Right lobe of liver (tissue), 4 donors: Measurements from ENCODE around the gene ST6GALNAC5.

Source experiments
- POLR2A ChIP-seq: fragments of 450-650 bp; IDR thresholded peaks from one replicate; pipeline ENCODE4 v1.6.1; 2017; ENCODE audit warnings: antibody characterized with exemption, mild to moderate bottlenecking
- TF ChIP-seq, protein P1 (sequence below), 4 donors: fragments of 200-600 bp in 3 of 4; fragments of 450-650 bp in 1 of 4; IDR thresholded peaks; one replicate each; pipeline versions ENCODE4 v1.5.1 to v1.8.0; 2016 to 2022; ENCODE audit warnings: antibody characterized with exemption in 4 of 4, mild to moderate bottlenecking in 2 of 4
- donor health status: DM: no; HTN: no; CAD: no.
- donor health status: DM: no; HTN: no; CAD: no.
- donor health status: DM: no; HTN: yes; CAD: no.

DNA sequence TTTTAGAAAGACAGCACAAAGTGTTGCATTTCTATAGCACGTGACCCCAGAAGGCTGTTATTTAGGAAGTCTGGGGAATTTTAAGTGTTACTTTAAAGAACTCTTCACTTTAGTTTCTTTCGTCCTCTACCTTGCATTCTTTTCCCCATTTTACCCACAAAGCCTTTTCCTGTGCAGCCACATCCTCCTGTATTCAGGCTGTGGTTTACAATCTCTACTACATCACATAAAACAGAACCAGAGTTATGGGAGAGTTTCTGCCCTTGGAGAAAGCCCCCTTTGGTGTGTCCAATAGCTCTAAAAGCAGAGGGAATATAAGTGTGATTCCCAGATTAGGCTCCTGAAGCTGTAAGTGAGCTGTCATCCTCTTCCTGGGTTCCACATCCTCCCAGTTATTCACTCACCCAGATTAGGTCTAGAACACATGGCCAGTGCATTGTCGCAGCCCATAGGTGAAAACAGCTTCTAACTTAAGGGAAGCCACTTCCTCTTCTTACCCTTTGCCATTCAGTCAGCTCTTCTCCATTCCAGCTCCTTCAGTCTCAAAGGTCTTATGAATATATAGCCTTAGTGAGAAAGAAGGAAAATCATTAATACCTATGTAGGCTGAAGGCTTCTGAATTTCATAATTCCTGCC is 180.8 kb downstream of the ST6GALNAC5 start:
- no peak for TF ChIP-seq POLR2A
- TF ChIP-seq, protein P1, sequence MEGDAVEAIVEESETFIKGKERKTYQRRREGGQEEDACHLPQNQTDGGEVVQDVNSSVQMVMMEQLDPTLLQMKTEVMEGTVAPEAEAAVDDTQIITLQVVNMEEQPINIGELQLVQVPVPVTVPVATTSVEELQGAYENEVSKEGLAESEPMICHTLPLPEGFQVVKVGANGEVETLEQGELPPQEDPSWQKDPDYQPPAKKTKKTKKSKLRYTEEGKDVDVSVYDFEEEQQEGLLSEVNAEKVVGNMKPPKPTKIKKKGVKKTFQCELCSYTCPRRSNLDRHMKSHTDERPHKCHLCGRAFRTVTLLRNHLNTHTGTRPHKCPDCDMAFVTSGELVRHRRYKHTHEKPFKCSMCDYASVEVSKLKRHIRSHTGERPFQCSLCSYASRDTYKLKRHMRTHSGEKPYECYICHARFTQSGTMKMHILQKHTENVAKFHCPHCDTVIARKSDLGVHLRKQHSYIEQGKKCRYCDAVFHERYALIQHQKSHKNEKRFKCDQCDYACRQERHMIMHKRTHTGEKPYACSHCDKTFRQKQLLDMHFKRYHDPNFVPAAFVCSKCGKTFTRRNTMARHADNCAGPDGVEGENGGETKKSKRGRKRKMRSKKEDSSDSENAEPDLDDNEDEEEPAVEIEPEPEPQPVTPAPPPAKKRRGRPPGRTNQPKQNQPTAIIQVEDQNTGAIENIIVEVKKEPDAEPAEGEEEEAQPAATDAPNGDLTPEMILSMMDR (IDR thresholded peaks at IDR 0.05): no peak
